GM23338 (cell line): ENCODE measurements around the gene GMPPB. TPM values are rescaled to one million over a fixed set of nuclear protein-coding genes. Genes with fewer than 3 reads are reported as not detected.

ENCODE experiments used
- polyA plus RNA-seq: library from polyadenylated mRNA; unstranded; fragments of >200 nt; fragmentation: Nextera tagmentation; extraction: Ambion mirVana; gene quantifications from 2 replicates; pipeline ENCODE4 v1.2.1, GENCODE V29; 2016
- small RNA-seq: library from RNA; depleted of rRNA; stranded (forward); fragments of <200 nt; gene quantifications from one replicate; pipeline ENCODE3, GENCODE V24; 2014; ENCODE audit warnings: low replicate concordance
- total RNA-seq: library from RNA; depleted of rRNA; stranded (reverse); fragments of >200 nt; shearing (Covaris generic); gene quantifications from 2 replicates; pipeline ENCODE4 v1.2.3, GENCODE V29; 2014; rRNA removed

Gene GMPPB
- total and polyA plus RNA-seq, 2 experiments from 2014 or later = 10.2 to 36.1 TPM

Small RNAs within 50 kb of the gene (small RNA-seq; reads per million reads assigned to genes)
- gene AMIGO3 = not detected
- not detected for gene COX6CP14

Other genes with a start within 250 kb of the GMPPB start
- 5.1 and 5.4 TPM in 2 replicates for gene BSN, start 169.5 kb downstream of the GMPPB start, total RNA-seq
- 0.38 and 0.50 TPM in 2 replicates for gene BSN, start 169.5 kb downstream of the GMPPB start, polyA plus RNA-seq
- gene APEH, start 49.6 kb downstream of the GMPPB start, total RNA-seq = 202 and 264 TPM in 2 replicates
- gene APEH, start 49.6 kb downstream of the GMPPB start, polyA plus RNA-seq = 170 and 178 TPM in 2 replicates
- 8.7 and 11.1 TPM in 2 replicates for gene MST1, start 34.5 kb downstream of the GMPPB start, total RNA-seq
- gene MST1, start 34.5 kb downstream of the GMPPB start, polyA plus RNA-seq = 5.0 and 5.9 TPM in 2 replicates
- gene RNF123, start 34.4 kb downstream of the GMPPB start, total RNA-seq = 24.4 and 32.5 TPM in 2 replicates
- 13.2 and 14.6 TPM in 2 replicates for gene RNF123, start 34.4 kb downstream of the GMPPB start, polyA plus RNA-seq
- 8.2 and 10.4 TPM in 2 replicates for gene AMIGO3, start 4.3 kb downstream of the GMPPB start, total RNA-seq
- gene AMIGO3, start 4.3 kb downstream of the GMPPB start, polyA plus RNA-seq = 2.9 and 3.5 TPM in 2 replicates
- gene IP6K1, start 62.6 kb upstream of the GMPPB start, total RNA-seq = 35.5 and 38.4 TPM in 2 replicates
- 8.3 and 10.7 TPM in 2 replicates for gene IP6K1, start 62.6 kb upstream of the GMPPB start, polyA plus RNA-seq
- gene CDHR4, start 75.9 kb upstream of the GMPPB start, total RNA-seq = 0.24 TPM in 1 of 2 replicates, not detected in the other
- 0.26 and 0.28 TPM in 2 replicates for gene CDHR4, start 75.9 kb upstream of the GMPPB start, polyA plus RNA-seq
- gene INKA1, start 79.3 kb upstream of the GMPPB start, total RNA-seq = 4.0 and 4.9 TPM in 2 replicates
- gene INKA1, start 79.3 kb upstream of the GMPPB start, polyA plus RNA-seq = 3.7 and 5.0 TPM in 2 replicates
- 0.14 and 0.50 TPM in 2 replicates for gene UBA7, start 90.0 kb upstream of the GMPPB start, total RNA-seq
- gene UBA7, start 90.0 kb upstream of the GMPPB start, polyA plus RNA-seq = 0.40 and 0.50 TPM in 2 replicates
- 13.4 and 15.3 TPM in 2 replicates for gene TRAIP, start 132.6 kb upstream of the GMPPB start, total RNA-seq
- 16.6 and 19.5 TPM in 2 replicates for gene TRAIP, start 132.6 kb upstream of the GMPPB start, polyA plus RNA-seq
- gene CAMKV, start 146.0 kb upstream of the GMPPB start, total RNA-seq = 80.1 and 83.0 TPM in 2 replicates
- gene CAMKV, start 146.0 kb upstream of the GMPPB start, polyA plus RNA-seq = 32.7 and 38.3 TPM in 2 replicates
- gene MST1R, start 179.9 kb upstream of the GMPPB start, total RNA-seq = 3.7 and 4.4 TPM in 2 replicates
- gene MST1R, start 179.9 kb upstream of the GMPPB start, polyA plus RNA-seq = 1.8 and 3.9 TPM in 2 replicates
- 12.1 and 13.3 TPM in 2 replicates for gene MON1A, start 205.9 kb upstream of the GMPPB start, total RNA-seq
- 5.5 and 6.4 TPM in 2 replicates for gene MON1A, start 205.9 kb upstream of the GMPPB start, polyA plus RNA-seq
- gene RBM6, start 216.2 kb upstream of the GMPPB start, total RNA-seq = 62.0 and 66.6 TPM in 2 replicates
- 76.2 and 97.6 TPM in 2 replicates for gene RBM6, start 216.2 kb upstream of the GMPPB start, polyA plus RNA-seq